HepG2 (cell line): ENCODE results near the gene CBLN1. TPM values are rescaled to one million over a fixed set of nuclear protein-coding genes. Genes with fewer than 3 reads are reported as not detected.

ENCODE experiments used
- ATAC-seq: fragments of 200-7000 bp; cut with Tn5 transposase; 3 replicates; pipeline ENCODE4 v1.9.1; 2020; ENCODE audit warnings: mild to moderate bottlenecking, moderate library complexity
- BruUV-seq: library from RNA; stranded (reverse); fragments of 400-500 nt; replicated peaks from 2 replicates; lab custom pipeline; 2021; lab: Mats Ljungman, UMichigan
- CTCF ChIA-PET: fragments of 300-600 bp; formaldehyde crosslinking; extraction: SDS; loops from one replicate; lab custom pipeline; 2021; ENCODE audit warnings: low total read pairs, inconsistent platforms, low intra/inter-chr PET ratio; lab: Yijun Ruan, JAX
- POLR2A ChIA-PET: fragments of 350-600 bp; sonication (Branson Sonifier 250); formaldehyde crosslinking; loops from one replicate; lab custom pipeline; 2020; ENCODE audit warnings: antibody characterized with exemption, inconsistent platforms; lab: Yijun Ruan, JAX
- DNase-seq: peaks from one replicate; pipeline ENCODE4 v3.0.0-alpha.2; 2015; ENCODE audit warnings: low spot score
- FAIRE-seq: peaks from 3 replicates; lab custom pipeline; 2011; peaks lifted over from hg19 to GRCh38; lab: Jason Lieb, UNC
- H2AFZ ChIP-seq: one replicate; pipeline ENCODE4 v1.6.1; 2011; ENCODE audit warnings: low read length, inconsistent platforms
- H3K27ac ChIP-seq: fragments of 300-600 bp; 3 replicates; pipeline ENCODE4 v1.8.0; 2011; ENCODE audit warnings: mixed run types, mild to moderate bottlenecking, mixed read lengths, low read length, inconsistent platforms; ENCODE audit not compliant: insufficient read depth; ENCODE audit errors: extremely low read length
- H3K27me3 ChIP-seq, 2 experiments: fragments of 200-600 bp in 1 of 2; 2 replicates in 1 of 2; 3 replicates in 1 of 2; pipeline versions ENCODE4 v1.6.0 to v1.8.0; 2011; ENCODE audit warnings: low read length in 2 of 2, mild to moderate bottlenecking in 2 of 2, moderate library complexity in 2 of 2, inconsistent platforms in 1 of 2; ENCODE audit not compliant: insufficient read depth in 2 of 2, control insufficient read depth in 1 of 2
- H3K36me3 ChIP-seq, 2 experiments: fragments of 200-600 bp in 1 of 2; replicated peaks in 1 of 2; 2 replicates in 1 of 2; 3 replicates in 1 of 2; pipeline versions ENCODE4 v1.5.1 to v1.8.0; 2011; ENCODE audit warnings: low read length in 2 of 2, inconsistent platforms in 1 of 2; ENCODE audit not compliant: insufficient read depth in 2 of 2, control insufficient read depth in 1 of 2
- H3K4me1 ChIP-seq: 2 replicates; pipeline ENCODE4 v1.5.1; 2012; ENCODE audit warnings: low read length, inconsistent platforms; ENCODE audit not compliant: insufficient read depth
- H3K4me2 ChIP-seq: 2 replicates; pipeline ENCODE4 v1.6.0; 2011; ENCODE audit warnings: low read depth, low read length, inconsistent platforms
- H3K4me3 ChIP-seq, 3 experiments: fragments of 200-600 bp in 1 of 3; sonication (generic), shearing (Covaris generic) in 1 of 3; replicated peaks in 1 of 3; 2 replicates each; pipeline ENCODE4 v1.5.1; 2011 to 2016; ENCODE audit warnings: low read length in 3 of 3, inconsistent platforms in 2 of 3, low read depth in 2 of 3, mild to moderate bottlenecking in 2 of 3, control low read depth in 1 of 3, mixed read lengths in 1 of 3; ENCODE audit not compliant: insufficient read depth in 1 of 3
- H3K79me2 ChIP-seq: one replicate; pipeline ENCODE4 v1.6.1; 2011; ENCODE audit warnings: low read length, inconsistent platforms; ENCODE audit not compliant: insufficient read depth
- H3K9ac ChIP-seq: 2 replicates; pipeline ENCODE4 v1.6.0; 2011; ENCODE audit warnings: mild to moderate bottlenecking, low read depth, low read length, inconsistent platforms; ENCODE audit not compliant: insufficient read depth
- H3K9me3 ChIP-seq: 2 replicates; pipeline ENCODE4 v1.5.1; 2012; ENCODE audit warnings: mild to moderate bottlenecking, low read length
- H4K20me1 ChIP-seq: 2 replicates; pipeline ENCODE4 v1.6.0; 2011; ENCODE audit warnings: inconsistent platforms, mild to moderate bottlenecking, low read length, moderate library complexity; ENCODE audit not compliant: insufficient read depth
- EZH2 ChIP-seq: conservative IDR thresholded peaks from 2 replicates; pipeline ENCODE4 v1.6.1; 2012; ENCODE audit warnings: mild to moderate bottlenecking, low read depth, low read length, moderate library complexity
- HNRNPLL ChIP-seq: fragments of 200-400 bp; formaldehyde crosslinking; IDR thresholded peaks from 2 replicates; pipeline ENCODE4 v1.6.1; 2017; ENCODE audit warnings: mild to moderate bottlenecking, low read depth, low read length; ENCODE audit not compliant: poor library complexity, severe bottlenecking
- NFATC3 ChIP-seq: sonication (generic); formaldehyde crosslinking; IDR thresholded peaks from 2 replicates; pipeline ENCODE4 v1.5.1; 2020; ENCODE audit warnings: mild to moderate bottlenecking, missing genetic modification reagents
- NR1H2 ChIP-seq: sonication (generic); formaldehyde crosslinking; IDR thresholded peaks from 2 replicates; pipeline ENCODE4 v1.8.1; 2022; ENCODE audit warnings: low read depth, missing genetic modification reagents, borderline replicate concordance
- WGBS: methylation state at CpG from one replicate; pipeline ENCODE4 v1.1.6; 2017; ENCODE audit warnings: low lambda C conversion rate; 5-methylcytosine and 5-hydroxymethylcytosine counted together
- in situ Hi-C: cut with HindIII; loops from 2 replicates; pipeline ENCODE4 v1.10.0; 2017; ENCODE audit warnings: low pct_unique_long_range_greater_than_20kb; ENCODE audit not compliant: extremely low pct_ligation_motif_present
- intact Hi-C: fragments of 100-400 bp; cut with micrococcal nuclease; formaldehyde crosslinking; loops from one replicate; pipeline ENCODE4 v1.10.0; 2022; ENCODE audit not compliant: unreplicated experiment
- polyA plus RNA-seq, 8 experiments: library from polyadenylated mRNA; depleted of rRNA in 3 of 8; stranded (reverse) in 7 of 8; unstranded in 1 of 8; fragments of >200 nt; fragmentation: Illumina TruSeq in 4 of 8; extraction: Trizol in 4 of 8; gene quantifications; 2 replicates each; pipeline versions ENCODE4 v1.2.1 to v1.2.3, GENCODE V29; 2011 to 2016; ENCODE audit warnings: low read depth in 4 of 8, missing spikeins in 1 of 8, mixed read lengths in 1 of 8; ENCODE audit not compliant: insufficient read depth in 1 of 8
- total RNA-seq, 5 experiments: library from RNA; depleted of rRNA; stranded (reverse); fragments of >200 nt; fragmentation: Illumina TruSeq; extraction: Trizol; gene quantifications; 2 replicates each; pipeline ENCODE4 v1.2.3, GENCODE V29; 2016; ENCODE audit warnings: low read depth in 1 of 5
- TF ChIP-seq, protein P1 (sequence below): sonication (generic); formaldehyde crosslinking; IDR thresholded peaks from 2 replicates; pipeline ENCODE4 v1.4.0; 2020; ENCODE audit warnings: missing genetic modification reagents

Gene CBLN1
- total and polyA plus RNA-seq, 2 of the 13 experiments (the other 11 are each of a cell fraction or from before 2014, with no cell fraction given): not detected

DNA sequence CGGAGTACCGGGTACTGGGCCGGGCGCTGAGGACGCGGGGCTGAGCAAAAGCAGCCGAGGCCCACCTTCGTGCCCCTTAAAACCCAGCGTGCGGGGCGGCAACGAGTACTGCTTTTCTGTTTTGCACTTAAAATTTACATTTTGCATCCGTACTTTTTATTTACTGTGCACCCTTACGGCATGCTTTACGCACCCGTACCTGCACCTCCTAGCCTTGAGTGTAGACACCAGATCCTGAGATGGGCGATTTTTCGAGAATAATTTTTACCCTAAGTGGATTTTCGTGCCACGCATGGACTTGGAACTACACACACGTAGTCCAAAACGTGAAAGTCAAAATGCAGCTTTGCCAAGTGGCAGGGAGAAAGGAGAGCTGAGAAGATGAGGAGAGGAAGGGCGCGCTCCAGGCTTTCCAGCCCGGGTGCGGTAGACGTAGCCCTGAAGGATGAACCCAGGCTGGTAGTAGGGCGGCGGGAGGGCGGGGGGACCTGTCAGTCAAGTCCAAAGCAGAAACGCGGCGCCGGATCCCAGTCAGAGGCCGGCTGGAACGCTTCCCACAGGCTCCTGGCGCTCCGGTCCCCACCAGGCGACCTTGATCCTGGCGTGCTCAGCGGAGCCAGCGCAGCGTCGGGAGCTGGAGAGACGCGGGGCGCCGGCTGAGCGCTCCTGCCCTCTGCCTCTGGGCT, 1.2 kb upstream of the CBLN1 start:
- Histone ChIP-seq H4K20me1 (no peaks in the 10 kb centered on the region), H3K9ac (no peak overlapping the region), H3K36me3 (no peaks in the 10 kb centered on the region), H3K9me3 (no peaks in the 10 kb centered on the region), H3K27me3 (peaks cover 4 to 63% of the 10 kb centered on the region in 2 experiments; a peak in 4 of 5 replicates), H3K4me2 (no peak overlapping the region), H3K27ac (no peak overlapping the region), H3K4me1 (no peaks in the 10 kb centered on the region), H3K79me2 (no peaks in the 10 kb centered on the region), H3K4me3 (no peak overlapping the region)
- 18% methylated on average over 41 of the region's 49 CpGs for WGBS
- POLR2A ChIA-PET: no interaction called here
- in situ Hi-C loops: no loop called here
- intact Hi-C loops: no loop called here
- DNase-seq: peak; percentile 12
- BruUV-seq: no TSS peak
- CTCF ChIA-PET: no interaction called here
- peak; percentile 83 for ATAC-seq
- FAIRE-seq: no peak
- TF ChIP-seq, protein P1, sequence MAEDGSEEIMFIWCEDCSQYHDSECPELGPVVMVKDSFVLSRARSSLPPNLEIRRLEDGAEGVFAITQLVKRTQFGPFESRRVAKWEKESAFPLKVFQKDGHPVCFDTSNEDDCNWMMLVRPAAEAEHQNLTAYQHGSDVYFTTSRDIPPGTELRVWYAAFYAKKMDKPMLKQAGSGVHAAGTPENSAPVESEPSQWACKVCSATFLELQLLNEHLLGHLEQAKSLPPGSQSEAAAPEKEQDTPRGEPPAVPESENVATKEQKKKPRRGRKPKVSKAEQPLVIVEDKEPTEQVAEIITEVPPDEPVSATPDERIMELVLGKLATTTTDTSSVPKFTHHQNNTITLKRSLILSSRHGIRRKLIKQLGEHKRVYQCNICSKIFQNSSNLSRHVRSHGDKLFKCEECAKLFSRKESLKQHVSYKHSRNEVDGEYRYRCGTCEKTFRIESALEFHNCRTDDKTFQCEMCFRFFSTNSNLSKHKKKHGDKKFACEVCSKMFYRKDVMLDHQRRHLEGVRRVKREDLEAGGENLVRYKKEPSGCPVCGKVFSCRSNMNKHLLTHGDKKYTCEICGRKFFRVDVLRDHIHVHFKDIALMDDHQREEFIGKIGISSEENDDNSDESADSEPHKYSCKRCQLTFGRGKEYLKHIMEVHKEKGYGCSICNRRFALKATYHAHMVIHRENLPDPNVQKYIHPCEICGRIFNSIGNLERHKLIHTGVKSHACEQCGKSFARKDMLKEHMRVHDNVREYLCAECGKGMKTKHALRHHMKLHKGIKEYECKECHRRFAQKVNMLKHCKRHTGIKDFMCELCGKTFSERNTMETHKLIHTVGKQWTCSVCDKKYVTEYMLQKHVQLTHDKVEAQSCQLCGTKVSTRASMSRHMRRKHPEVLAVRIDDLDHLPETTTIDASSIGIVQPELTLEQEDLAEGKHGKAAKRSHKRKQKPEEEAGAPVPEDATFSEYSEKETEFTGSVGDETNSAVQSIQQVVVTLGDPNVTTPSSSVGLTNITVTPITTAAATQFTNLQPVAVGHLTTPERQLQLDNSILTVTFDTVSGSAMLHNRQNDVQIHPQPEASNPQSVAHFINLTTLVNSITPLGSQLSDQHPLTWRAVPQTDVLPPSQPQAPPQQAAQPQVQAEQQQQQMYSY (CRISPR knock-in tag): peak; percentile 61; the same call in 1 of the 2 replicates
- TF ChIP-seq NR1H2 (no peak), NFATC3 (CRISPR knock-in tag) (no peak), HNRNPLL (peak; percentile 92), EZH2 (peak; percentile 85; the same call in 1 of the 2 replicates)
- TF ChIP-seq, all 625 proteins: peak for 3
- H2AFZ ChIP-seq: no peak overlapping the region
